Testis (tissue), 3 donors: Measurements from ENCODE around the gene KLLN. TPM values are rescaled to one million over a fixed set of nuclear protein-coding genes. Genes with fewer than 3 reads are reported as not detected.

Experiments
- DNase-seq: peaks from one replicate; pipeline ENCODE4 v3.0.0-alpha.2; 2019
- H3K27ac ChIP-seq, 2 donors: fragments of 200-600 bp; sonication (generic); one replicate each; pipeline ENCODE4 v1.5.1; 2019
- H3K27me3 ChIP-seq: fragments of 200-600 bp; sonication (generic); one replicate; pipeline ENCODE4 v1.5.1; 2019
- H3K36me3 ChIP-seq: fragments of 200-600 bp; sonication (generic); one replicate; pipeline ENCODE4 v1.5.1; 2017; ENCODE audit warnings: low read depth; ENCODE audit errors: missing control alignments
- H3K4me1 ChIP-seq: fragments of 200-600 bp; sonication (generic); one replicate; pipeline ENCODE4 v1.5.1; 2019
- H3K4me3 ChIP-seq, 2 donors: fragments of 200-600 bp; sonication (generic); one replicate each; pipeline ENCODE4 v1.5.1; 2017 to 2019
- H3K9me3 ChIP-seq: fragments of 200-600 bp; sonication (generic); one replicate; pipeline ENCODE4 v1.5.1; 2017
- POLR2A ChIP-seq: fragments of 450-650 bp; IDR thresholded peaks from one replicate; pipeline ENCODE4 v1.6.1; 2017; ENCODE audit warnings: antibody characterized with exemption, mild to moderate bottlenecking, moderate library complexity
- WGBS, 2 donors: methylation state at CpG; one replicate each; pipeline ENCODE4 v1.1.5; 2018; 5-methylcytosine and 5-hydroxymethylcytosine counted together
- intact Hi-C: fragments of 100-400 bp; cut with DNase I; formaldehyde crosslinking; loops from one replicate; pipeline ENCODE4 v1.15.1; 2023; ENCODE audit warnings: low total_unique reads
- polyA plus RNA-seq: library from polyadenylated mRNA; stranded (reverse); fragments of 350-450 nt; fragmentation: Illumina TruSeq; extraction: RNeasy Lipid Tissue Mini Kit (QIAGEN cat#74804); gene quantifications from one replicate; pipeline ENCODE4 v1.2.3, GENCODE V29; 2014; ENCODE audit warnings: low read depth, low replicate concordance; ENCODE audit not compliant: insufficient read depth
- total RNA-seq, 2 donors: library from RNA; depleted of rRNA; stranded (reverse); fragments of >200 nt; gene quantifications; one replicate each; pipeline ENCODE4 v1.2.3, GENCODE V29; 2016
- TF ChIP-seq, protein P1 (sequence below), 3 experiments: fragments of 450-650 bp in 2 of 3; fragments of 200-600 bp in 1 of 3; sonication (generic) in 1 of 3; IDR thresholded peaks; one replicate each; pipeline ENCODE4 v1.5.1; 2016 to 2019; ENCODE audit warnings: antibody characterized with exemption in 3 of 3, mild to moderate bottlenecking in 2 of 3, moderate library complexity in 1 of 3

Gene KLLN
- total and polyA plus RNA-seq, 3 donors from 2014 or later: 2.0 to 3.9 (median 2.0) TPM

DNA sequence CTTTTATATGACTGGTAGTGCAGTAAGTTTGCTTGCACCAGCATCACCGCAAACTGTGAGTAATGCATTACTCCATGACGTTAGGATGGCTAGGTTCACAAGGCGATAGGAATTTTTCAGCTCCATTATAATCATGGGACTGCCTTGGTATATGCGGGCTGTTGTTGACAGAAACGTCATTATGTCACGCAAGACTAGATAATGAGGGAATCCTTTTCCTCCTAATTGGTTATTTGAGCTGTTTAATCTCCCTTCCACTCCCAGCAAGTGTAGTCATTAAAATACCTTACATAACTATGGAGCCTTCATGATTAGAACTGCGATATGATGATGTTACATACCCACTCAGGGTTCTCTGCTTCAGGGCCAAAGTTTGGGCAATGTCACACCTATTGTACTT, 17.3 kb downstream of the KLLN start:
- TF ChIP-seq, protein P1, sequence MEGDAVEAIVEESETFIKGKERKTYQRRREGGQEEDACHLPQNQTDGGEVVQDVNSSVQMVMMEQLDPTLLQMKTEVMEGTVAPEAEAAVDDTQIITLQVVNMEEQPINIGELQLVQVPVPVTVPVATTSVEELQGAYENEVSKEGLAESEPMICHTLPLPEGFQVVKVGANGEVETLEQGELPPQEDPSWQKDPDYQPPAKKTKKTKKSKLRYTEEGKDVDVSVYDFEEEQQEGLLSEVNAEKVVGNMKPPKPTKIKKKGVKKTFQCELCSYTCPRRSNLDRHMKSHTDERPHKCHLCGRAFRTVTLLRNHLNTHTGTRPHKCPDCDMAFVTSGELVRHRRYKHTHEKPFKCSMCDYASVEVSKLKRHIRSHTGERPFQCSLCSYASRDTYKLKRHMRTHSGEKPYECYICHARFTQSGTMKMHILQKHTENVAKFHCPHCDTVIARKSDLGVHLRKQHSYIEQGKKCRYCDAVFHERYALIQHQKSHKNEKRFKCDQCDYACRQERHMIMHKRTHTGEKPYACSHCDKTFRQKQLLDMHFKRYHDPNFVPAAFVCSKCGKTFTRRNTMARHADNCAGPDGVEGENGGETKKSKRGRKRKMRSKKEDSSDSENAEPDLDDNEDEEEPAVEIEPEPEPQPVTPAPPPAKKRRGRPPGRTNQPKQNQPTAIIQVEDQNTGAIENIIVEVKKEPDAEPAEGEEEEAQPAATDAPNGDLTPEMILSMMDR (IDR thresholded peaks at IDR 0.05): no peak
- Histone ChIP-seq H3K36me3 (no peaks in the 10 kb centered on the region), H3K9me3 (no peaks in the 10 kb centered on the region), H3K27ac (no peak overlapping the region), H3K27me3 (no peaks in the 10 kb centered on the region), H3K4me3 (no peak overlapping the region), H3K4me1 (no peaks in the 10 kb centered on the region)
- intact Hi-C loops: no loop called here
- 59 to 68% methylated on average over 7 of the region's 7 CpGs for WGBS, 2 donors
- DNase-seq: no peak

GRCh38 chr10:87845624-87845998, 17.7 kb downstream of the KLLN start:
- H3K27me3 ChIP-seq: no peaks in the 10 kb centered on the region
- no peaks in the 10 kb centered on the region for H3K9me3 ChIP-seq
- no peaks in the 10 kb centered on the region for H3K36me3 ChIP-seq
- no peak overlapping the region for H3K27ac ChIP-seq
- intact Hi-C loops: no loop called here
- DNase-seq: no peak
- H3K4me3 ChIP-seq: no peak overlapping the region
- 85 to 91% methylated on average over 3 of the region's 3 CpGs for WGBS, 2 donors
- H3K4me1 ChIP-seq: no peaks in the 10 kb centered on the region
- TF ChIP-seq POLR2A: no peak
- TF ChIP-seq, protein P1 (IDR thresholded peaks at IDR 0.05): no peak

DNA sequence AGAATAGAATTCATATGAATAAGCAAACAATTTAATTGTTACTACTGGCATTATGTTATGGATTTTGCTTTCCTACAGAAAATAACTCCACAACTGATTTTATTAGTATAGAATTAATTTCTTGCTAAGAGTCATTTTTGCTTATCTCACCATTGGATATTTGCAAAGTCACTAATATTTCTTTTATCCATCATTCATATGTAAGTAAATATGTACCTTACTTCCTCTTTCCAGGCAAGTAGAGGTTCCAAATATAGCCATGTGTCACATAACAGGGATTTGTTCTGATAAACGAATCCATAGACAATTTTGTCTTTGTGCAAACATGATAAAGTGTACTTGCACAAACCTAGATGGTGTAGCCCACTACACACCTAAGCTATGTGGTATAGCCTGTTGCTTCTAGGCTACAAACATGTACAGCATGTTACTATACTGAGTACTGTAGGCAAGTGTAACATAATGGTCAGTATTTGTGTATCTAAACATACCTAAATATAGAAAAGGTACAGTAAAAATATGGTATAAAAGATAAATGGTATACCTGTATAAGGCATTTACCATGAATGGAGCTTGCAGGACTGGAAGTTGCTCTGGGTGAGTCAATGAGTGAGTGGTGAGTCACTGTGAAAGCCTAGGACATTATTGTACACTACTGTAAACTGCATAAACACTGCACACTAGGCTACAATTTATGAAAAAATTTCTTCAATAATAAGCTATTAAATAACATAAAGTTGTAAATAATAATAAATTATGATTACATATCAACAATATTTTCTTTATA, 18.3 kb downstream of the KLLN start:
- H3K4me3 ChIP-seq: no peak overlapping the region
- H3K27ac ChIP-seq: no peak overlapping the region
- 58 to 64% methylated on average over 1 of the region's 1 CpG for WGBS, 2 donors
- no peaks in the 10 kb centered on the region for H3K9me3 ChIP-seq
- no peaks in the 10 kb centered on the region for H3K27me3 ChIP-seq
- no peaks in the 10 kb centered on the region for H3K4me1 ChIP-seq
- TF ChIP-seq POLR2A: no peak
- TF ChIP-seq, protein P1 (IDR thresholded peaks at IDR 0.05): no peak
- no peak for DNase-seq
- H3K36me3 ChIP-seq: no peaks in the 10 kb centered on the region
- intact Hi-C loops: no loop called here

GRCh38 chr10:87843714-87844113, 19.6 kb downstream of the KLLN start:
- H3K36me3 ChIP-seq: no peaks in the 10 kb centered on the region
- H3K9me3 ChIP-seq: no peaks in the 10 kb centered on the region
- H3K27ac ChIP-seq: no peak overlapping the region
- WGBS, 2 donors: 96% methylated on average over 4 of the region's 4 CpGs
- no peak for TF ChIP-seq POLR2A
- TF ChIP-seq, protein P1 (IDR thresholded peaks at IDR 0.05): no peak
- no peak for DNase-seq
- no peaks in the 10 kb centered on the region for H3K4me1 ChIP-seq
- intact Hi-C loops: no loop called here
- H3K27me3 ChIP-seq: no peaks in the 10 kb centered on the region
- H3K4me3 ChIP-seq: no peak overlapping the region
